ENCODE data around the gene DHRSX.
"Not testable (repeated sequence)": the region's sequence is repeated elsewhere in the genome, so short reads cannot be mapped to it uniquely, and the experiment has no call there.

DHRSX gene

DNA sequence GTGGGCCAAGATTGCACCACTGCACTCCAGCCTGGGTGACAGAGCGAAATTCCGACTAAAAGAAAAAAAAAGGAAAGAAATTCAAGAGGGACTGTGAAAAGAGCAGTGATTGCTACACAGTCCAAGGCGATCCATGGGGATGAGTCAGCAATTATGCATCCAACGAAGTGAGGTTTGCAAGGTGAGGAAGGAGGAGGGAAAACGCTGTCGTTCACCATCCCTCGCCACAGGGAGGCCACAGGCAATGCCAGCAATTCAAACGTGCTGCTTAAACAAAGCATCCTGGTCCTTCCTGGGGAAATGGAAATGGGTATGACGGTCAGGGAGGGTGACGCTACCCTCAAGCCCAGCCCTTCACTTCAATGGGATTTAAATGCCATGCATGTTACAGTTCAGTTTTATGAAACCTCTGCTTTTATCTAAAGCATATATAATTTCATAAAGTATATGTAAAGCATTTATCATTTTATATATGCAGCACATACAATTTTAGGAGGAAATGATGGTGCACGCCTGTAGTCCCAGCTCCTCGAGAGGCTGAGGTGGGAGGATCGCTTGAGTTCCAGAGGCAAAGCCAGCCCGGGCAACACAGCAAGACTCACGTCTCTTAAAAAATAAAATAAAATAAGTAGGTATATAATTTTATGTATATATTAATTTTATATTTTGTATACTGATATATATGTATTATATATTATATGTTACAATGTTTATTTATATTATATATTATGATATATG, 108.7 kb downstream of the DHRSX start:
- no peak for DNase-seq (ENCODE audit: low spot score)

DNA sequence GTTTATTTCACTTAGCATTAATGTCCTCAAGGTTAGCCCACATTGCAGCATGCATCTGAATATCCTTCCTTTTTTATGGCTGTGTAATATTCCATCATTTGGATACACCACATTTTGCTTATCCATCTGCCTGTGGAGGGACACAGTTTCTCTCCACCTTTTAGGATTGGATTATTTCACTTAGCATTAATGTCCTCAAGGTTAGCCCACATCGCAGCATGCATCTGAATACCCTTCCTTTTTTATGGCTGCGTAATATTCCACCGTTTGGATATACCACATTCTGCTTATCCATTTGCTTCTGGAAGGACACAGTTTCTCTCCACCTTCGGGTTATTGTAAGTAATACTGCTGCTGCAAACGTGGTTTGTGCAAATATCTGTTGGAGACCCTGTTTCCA, 110.0 kb downstream of the DHRSX start:
- no peak for DNase-seq (ENCODE audit: low spot score)

DNA sequence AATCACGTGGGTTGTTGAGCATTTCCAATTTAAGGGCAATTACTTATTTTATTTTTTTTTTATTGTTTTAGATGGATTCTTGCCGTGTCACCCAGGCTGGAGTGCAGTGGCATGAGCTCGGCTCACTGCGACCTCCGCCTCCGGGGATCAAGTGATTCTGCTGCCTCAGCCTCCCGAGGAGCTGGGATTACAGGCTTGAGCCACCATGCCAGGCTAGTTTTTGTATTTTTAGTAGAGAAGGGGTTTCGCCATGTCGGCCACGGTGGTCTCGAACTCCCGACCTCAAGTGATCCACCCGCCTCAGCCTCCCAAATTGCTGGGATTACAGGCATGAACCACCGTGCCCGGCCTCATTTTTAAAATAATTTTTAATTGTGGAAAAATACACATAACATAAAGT, 111.0 kb downstream of the DHRSX start:
- DNase-seq (ENCODE audit: low spot score) = not testable (repeated sequence)

DNA sequence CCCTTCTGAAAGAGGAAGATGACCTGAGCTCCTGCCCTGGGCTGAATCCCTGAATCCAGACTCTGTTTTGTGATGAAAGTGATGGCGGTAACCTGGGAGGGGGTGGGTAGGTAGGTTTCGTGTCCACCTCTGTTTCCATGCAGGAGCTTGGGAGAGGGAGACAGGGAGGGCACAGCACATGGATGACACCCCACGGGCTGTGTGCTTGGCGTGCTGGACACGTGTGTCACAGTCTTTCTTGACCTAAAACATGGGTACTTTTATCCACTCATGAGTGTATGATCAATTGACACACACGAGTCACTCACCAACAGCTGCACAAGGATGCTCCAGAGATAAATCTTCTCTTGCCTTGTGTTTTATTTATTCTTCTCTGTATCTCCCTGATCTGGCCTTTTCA, 111.5 kb downstream of the DHRSX start:
- DNase-seq (ENCODE audit: low spot score) = no peak

DNA sequence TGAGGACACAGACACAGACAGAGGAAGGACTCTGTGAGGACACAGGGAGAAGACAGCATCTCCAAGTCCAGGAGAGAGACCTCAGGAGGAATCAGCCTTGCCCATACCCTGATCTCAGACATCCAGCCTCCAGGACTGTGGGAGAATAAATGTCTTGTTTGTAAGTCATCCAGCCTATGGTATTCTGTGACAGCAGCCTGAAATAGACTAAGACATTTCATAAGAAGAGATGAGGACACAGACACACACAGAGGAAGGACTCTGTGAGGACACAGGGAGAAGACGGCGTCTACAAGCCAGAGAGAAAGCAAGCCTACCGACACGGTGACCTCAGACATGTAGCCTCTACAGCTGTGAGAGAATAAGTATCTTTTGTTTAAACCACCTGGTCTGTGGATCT, 112.1 kb downstream of the DHRSX start:
- no peak for DNase-seq (ENCODE audit: low spot score)

DNA sequence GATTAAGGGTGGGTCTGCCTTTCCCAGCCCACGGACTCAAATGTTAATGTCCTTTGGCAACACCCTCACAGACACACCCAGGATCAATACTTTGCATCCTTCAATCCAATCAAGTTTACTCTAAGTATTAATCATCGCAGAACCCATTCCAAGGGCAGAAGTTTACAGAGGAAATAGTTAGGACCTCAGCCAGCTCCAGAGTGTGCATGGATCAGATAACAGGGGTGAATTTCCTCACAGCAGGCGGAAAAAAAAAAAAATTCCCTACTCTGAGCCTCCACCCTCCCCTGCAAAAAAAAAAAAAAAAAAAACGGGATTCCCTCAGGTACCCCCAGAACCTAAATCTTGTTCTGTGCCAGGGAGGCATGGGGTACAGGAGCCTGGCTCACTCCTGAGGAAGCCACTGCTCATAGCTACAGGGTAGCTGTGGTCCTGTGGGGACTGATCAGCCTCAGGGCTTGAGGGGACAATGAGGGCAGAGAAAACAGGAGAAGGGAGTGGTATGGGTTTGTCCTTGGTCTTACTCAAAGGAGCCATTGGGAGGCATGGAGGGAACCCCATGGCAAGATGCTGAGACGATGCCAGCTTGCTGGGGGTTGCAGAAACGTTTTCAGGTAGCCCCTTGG, 113.0 kb downstream of the DHRSX start:
- no peak for DNase-seq (ENCODE audit: low spot score)

DNA sequence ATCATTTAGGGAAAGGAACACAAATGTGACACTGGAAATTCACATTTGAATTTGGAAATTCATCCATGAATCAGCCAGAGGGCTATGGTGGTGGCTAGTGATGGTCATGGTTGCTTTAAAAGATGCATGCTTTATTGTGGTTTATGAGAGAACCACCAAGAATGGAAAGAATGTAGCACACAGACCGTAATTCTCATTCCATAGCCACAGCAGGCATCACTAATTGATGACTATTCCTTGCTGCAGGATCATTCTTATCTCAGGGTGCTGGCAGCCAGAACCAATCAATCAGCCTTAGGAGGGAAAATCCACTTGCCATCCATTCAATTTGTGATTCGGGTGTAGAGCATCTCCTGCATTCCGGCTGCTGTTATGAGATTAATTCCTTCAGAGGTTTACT, 115.6 kb downstream of the DHRSX start:
- no peak for DNase-seq (ENCODE audit: low spot score)

DNA sequence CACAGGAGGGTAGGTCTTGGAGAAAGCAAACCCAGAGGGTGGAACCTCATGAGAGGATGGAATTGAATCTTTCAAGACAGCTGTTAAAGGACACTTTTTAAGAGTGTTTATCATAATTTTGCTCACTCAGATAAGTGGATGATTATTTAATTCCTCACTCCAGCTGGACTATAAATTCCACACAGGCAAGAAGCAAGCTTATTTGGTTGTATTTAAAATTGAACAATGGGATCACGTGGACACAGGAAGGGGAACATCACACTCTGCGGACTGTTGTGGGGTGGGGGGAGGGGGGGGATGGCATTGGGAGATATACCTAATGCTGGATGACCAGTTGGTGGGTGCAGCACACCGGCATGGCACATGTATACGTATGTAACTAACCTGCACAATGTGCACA, 116.3 kb downstream of the DHRSX start:
- no peak for DNase-seq (ENCODE audit: low spot score)

DNA sequence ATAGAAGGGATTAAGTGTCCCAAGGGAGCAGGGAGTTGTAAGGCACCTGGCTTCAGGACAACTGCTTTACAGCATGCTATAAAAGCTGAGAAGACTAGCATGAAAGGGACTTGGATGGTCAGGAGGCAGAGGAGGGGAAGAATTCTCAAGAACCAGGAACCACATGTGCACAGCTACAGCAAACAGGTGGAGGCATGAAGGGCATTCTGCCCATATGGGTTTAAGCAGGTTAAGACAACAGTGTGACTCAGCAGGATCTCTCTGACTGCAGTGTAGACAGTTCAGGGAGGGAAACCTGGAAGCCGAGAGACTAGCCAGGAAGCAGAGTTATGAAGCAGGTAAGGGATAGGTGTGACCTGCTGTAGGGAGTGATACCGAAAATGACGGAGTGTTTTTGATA, 117.0 kb downstream of the DHRSX start:
- no peak for DNase-seq (ENCODE audit: low spot score)

DNA sequence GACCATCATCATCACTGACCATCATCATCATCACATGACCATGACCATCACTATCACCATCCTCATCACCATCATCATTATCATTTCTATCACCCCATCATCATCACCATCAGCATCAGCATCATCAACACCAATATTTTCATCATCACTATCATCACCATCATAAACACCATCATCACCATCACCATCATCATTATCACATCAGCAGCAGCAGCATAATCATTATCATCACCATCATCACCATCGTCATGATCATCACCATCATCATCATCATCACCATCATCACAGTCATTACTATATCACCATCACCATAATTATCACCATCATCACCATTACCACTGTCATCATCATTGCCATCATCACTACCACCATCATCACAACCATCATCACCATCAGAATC, 117.6 kb downstream of the DHRSX start:
- DNase-seq (ENCODE audit: low spot score) = no peak

DNA sequence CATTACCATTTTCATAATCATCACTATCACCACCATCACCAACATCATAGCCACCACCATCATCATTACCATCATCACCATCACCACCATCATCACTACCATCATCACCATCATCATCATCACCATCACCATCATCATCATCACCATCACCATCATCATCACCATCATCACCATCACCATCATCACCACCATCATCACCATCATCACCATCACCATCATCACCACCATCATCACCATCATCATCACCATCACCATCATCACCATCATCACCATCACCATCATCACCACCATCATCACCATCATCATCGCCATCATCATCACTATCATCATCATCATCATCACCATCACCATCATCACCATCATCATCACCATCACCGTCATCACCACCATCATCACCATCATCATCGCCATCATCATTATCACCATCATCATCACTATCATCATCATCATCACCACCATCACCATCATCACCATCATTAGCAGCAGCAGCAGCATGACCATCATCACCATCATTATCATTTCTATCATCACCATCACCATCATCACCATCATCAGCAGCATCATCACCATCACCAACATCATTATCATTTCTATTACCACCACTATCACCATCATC, 118.2 kb downstream of the DHRSX start:
- not testable (repeated sequence) for DNase-seq (ENCODE audit: low spot score)

DNA sequence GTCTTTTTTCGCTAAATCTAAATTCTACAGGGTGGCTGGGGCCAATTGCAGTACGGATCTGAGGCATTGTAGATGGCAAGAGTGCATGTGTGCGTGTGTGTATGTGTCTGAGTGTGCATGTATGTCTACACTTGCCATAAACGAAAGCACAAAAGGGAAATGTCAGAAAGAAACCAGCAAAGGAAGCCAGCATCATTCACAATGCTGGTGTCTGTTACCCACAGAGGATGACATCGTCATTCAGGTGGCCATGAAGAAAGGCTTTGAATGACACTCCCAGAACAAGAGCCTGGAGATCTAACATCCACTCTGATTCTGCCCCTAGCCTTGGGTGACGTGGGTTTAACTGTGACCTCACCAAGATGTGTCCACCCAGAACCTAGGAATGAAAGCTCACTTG, 124.6 kb downstream of the DHRSX start:
- no peak for DNase-seq (ENCODE audit: low spot score)

DNA sequence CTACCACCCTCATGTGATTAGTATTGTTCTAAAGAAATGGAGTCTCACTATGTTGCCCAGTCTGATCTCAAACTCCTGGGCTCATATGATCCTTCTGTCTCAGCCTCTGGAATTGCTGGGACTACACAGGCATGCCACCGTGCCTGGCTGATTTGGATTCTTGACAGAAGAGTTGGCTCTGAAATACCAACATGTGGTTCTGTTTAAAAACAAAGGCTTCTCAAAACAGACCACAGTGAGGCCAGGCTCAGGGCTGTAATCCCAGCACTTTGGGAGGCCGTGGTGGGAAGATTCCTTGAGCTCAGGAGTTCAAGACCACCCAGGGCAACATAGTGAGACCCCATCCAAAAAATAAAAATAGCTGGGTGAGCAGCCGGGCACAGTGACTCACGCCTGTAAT, 126.7 kb downstream of the DHRSX start:
- DNase-seq (ENCODE audit: low spot score) = no peak

DNA sequence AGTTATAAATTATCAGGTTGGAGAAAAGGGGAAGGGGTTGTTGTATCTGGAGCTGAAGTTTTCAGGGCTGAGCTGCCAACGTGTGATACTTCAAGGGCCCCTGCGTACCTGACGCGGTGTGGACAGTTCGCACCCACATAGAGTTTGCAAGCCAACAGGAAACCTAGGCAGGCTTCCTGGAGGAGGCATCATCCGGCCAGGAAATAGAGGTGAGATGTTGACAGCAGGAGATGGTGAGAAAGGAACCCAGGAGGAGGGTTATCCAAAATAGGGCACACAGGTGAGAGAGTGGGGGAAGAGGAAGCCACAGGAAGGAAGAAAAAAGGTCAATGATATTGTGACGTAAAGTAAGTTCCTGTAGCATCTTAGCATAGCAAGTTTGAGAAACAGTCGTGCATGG, 127.2 kb downstream of the DHRSX start:
- DNase-seq (ENCODE audit: low spot score) = no peak

DNA sequence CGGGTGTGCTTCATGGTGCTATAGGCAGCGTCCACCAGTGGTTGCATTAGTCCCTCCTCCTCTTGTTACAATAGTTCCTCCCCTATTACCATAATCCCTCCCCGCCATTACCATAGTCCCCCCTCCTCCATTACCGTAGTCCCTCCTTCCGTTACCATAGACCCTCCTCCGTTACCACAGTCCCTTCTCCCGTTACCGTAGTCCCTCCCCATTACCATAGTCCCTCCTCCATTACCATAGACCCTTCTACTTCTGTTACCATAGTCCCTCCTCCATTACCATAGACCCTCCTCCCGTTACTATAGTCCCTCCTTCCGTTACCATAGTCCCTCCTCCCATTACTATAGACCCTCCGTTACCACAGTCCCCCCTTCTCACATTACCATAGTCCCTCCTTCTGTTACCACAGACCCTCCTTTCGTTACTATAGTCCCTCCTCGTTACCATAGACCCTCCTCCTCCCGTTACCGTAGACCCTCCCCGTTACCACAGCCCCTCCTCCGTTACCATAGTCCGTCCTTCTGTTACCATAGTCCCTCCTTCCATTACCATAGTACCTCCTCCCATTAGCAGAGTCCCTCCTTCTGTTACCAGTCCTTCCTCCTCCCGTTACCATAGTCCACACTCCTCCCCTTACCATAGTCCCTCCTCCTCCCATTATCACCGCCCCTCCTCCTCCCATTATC, 129.6 kb downstream of the DHRSX start:
- DNase-seq (ENCODE audit: low spot score) = no peak

DNA sequence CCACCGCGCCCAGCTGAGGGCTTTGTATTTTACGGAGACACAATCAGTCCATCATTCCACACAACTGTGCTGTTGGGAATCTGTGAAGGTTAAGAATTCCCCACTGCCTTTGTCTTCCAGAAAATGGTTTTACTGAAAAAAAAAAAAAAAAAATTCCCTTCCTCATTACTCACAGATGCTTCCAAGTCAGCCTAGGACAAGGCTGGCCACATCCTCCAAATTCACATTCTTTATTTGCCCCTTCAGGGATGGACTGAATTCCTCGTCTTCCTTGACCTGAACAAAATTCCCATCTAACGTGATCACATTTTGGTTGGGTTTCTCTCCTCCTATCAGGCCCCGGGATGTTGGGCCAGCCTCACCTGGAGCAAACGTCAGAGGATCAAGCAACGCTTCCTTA, 130.3 kb downstream of the DHRSX start:
- DNase-seq (ENCODE audit: low spot score) = no peak

DNA sequence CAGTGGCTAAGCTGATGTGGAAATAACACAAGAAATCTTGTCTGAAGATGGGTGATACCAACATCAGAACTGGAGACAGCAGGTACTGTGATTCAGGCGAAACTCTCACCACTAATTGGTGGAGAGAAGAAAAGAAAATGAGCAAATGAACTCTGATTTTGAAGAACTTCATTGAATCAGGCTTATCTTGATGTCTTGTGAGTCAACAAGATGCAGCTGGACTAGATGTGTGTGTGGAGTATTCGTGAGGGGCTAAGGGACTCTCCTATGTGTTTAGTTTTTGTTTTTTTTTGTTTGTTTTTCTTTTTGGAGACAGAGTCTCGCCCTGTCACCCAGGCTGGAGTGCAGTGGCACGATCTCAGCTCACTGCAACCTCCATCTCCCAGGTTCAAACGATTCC, 131.6 kb downstream of the DHRSX start:
- DNase-seq (ENCODE audit: low spot score) = no peak

DNA sequence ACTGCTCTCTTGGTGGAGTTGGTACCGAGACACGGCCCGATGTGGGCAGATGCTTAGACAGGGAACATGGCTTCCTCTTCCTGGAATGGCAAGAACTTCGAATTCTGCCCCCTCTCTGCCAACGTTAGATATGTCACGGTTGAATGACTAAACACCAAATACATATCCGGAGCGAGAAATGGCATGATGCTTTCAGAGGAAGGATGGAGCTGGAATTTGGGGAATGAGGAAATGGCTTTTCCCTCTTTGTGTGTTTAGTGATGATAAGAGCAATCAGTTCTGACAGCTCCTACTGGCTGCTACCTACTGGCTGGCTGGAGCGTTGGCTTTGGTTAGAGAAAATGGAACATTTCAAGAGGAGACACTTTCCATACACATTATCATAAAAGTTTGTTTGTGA, 140.0 kb downstream of the DHRSX start:
- DNase-seq (ENCODE audit: low spot score) = no peak

DNA sequence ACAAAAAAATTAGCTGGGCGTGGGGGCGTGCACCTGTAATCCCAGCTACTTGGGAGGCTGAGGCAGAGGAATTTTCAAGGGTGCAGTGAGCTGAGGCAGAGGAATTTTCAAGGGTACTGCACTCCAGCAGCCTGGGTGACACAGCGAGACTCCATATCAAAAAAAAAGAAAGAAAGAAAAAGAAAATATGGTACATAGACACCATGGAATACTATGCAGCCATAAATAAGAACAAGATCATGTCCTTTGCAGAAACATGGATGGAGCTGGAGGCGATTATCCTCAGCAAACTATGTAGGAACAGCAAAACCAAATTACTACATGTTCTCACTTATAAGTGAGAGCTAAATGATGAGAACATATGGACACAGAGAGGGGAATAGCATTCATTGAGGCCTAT, 141.3 kb downstream of the DHRSX start:
- not testable (repeated sequence) for DNase-seq (ENCODE audit: low spot score)

DNA sequence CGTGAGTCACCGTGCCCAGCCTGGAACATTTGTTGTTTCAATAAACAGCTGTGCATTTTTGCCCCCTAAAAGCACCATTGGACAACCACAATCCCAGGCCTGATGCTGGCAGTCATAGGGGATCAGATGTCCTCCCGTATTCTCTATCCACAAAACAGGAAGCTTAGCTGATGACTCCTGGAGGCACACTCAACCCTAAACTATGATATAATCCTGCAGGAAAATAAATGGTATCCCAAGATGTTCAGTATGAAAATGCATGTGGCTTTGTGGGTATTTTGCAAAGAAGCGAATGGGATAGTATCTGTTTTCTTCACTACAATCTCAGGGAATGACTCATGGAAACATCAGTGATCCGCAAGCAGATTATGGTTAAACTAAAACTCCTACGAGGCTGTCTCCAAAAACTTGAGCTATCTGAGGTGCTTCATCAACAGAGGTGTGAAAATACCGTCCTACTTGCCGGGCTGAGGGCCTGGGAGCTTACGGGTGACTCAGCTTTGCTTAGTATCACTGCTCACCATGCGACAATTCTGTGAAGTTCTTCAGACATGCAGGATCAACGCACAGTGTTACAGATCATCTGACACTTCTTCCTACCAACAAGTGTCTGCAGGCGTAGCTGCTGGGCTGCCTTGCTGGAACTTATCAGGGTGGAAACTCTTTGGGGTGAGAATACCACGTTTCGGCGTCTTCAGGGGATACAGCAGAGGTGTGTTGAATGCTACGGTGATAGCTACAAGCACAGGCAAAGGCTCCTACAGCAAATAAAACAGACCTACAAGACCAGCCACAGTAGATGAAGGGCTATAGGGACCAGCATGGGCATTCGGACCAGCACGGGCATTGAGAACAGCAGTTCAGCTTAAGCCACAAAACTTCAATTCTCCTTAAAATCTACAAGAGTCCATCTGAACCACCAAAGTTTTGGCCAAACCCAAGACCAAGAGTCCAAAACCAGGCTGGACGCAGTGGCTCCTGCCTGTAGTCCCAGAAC, 148.5 kb downstream of the DHRSX start:
- no peak for DNase-seq (ENCODE audit: low spot score)

DNA sequence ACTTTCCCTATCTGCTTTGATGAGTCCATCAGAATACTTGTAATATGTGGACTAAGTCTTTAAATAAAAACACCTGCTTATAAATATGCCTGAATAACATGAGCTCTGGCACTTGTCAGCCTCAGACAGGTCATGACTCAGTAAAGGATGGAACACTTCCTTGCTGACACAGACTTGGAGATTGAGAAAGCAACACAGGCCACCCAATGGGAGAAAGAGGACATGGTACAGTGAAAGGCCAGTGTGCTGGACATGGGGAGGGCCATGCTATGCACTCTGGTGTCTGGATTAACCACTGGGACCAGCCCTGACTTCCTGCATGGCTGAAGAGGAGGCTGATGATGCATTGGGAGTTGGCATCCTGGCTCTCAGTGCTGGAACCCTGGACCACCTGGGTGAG, 149.5 kb downstream of the DHRSX start:
- no peak for DNase-seq (ENCODE audit: low spot score)

DNA sequence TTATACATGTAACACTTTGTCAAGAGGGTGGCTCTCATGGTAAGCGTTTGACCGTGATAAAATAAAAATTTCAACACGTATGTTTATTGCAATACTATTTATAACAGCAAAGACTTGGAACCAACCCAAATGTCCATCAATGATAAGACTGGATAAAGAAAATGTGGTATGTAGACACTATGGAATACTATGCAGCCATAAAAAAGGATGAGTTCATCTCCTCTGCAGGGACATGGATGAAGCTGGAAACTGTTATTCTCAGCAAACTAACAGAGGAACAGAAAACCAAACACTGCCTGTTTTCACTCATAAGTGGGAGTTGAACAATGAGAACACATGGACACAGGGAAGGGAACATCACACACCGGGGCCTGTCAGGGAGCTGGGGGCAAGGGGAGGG, 150.1 kb downstream of the DHRSX start:
- DNase-seq (ENCODE audit: low spot score) = not testable (repeated sequence)
